ENCODE data around the gene TM2D3.

TM2D3 gene

DNA sequence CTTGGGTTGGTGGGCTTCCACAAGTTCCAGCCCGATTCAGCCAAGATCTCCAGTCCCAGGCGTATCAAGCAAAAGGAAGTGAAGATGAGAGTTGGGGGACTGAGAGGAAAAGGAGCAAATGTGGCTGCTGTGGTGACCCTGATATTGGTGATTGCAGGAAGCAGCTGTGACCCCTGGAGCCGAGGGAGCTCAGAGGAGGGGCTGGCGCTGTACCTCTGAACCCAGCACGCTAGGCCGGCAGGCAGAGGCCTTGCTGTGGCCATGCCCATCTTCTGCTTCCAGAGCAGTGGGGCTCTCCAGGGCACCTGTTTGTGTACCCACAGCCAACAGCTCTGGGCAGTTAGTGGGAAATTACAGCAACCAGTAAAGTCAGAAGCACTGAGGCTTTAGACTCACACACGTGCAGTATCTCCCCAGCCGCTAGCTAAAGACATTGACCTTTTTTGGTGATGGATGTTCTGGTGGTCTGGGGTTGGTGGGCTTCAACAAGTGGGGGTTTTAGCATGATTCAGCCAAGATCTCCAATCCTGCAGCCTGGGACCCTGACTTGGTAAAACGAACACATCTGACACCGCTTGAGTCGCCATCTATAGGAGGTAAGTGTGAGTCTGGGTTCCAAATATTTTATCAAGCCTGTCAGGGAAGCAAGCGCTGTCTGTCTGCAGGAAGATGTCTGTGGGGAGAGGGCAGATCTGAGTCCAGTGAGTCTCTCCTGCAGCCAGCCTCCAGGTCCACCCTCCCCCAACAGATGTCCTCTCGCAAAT lies 33.1 kb downstream of the TM2D3 start:
- H3K9ac ChIP-seq (ENCODE audit: low read length) = no peak overlapping the region
- H3K36me3 ChIP-seq (ENCODE audit: control insufficient read depth, low read depth, low read length) = no peaks in the 10 kb centered on the region
- H3K4me1 ChIP-seq (ENCODE audit: control insufficient read depth, low read depth, low read length) = peaks cover 14% of the 10 kb centered on the region
- H3K27ac ChIP-seq (ENCODE audit: low read length) = no peak overlapping the region
- peaks cover 3% of the 10 kb centered on the region for H3K27me3 ChIP-seq (ENCODE audit: control insufficient read depth, insufficient read depth, low read length)
- no peaks in the 10 kb centered on the region for H3K9me3 ChIP-seq (ENCODE audit: control insufficient read depth, low read depth, low read length)
- no peak overlapping the region for H3K4me3 ChIP-seq (ENCODE audit: low read length)

DNA sequence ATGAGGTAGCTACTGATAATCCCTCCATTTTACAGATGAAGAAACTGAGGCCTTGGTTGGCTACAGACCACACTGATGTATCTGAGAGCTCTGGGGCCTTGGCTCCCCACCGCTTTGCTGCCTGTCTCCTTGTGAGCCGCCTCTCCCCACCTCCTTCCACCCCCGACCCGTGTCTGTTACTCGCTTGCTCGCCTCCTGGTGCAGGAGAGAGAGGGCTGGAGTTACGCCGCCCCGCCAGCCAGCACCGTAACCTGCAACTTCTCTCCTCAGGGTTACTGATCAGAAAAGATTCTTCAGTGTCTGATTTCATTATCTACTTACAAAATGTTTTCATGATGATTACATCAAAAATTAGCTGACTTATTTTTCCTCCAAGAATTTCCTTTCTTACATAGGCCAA lies 34.1 kb downstream of the TM2D3 start:
- H3K36me3 ChIP-seq (ENCODE audit: control insufficient read depth, low read depth, low read length) = no peaks in the 10 kb centered on the region
- H3K27ac ChIP-seq (ENCODE audit: low read length) = no peak overlapping the region
- H3K4me3 ChIP-seq (ENCODE audit: low read length) = no peak overlapping the region
- no peak overlapping the region for H3K9ac ChIP-seq (ENCODE audit: low read length)
- peaks cover 14% of the 10 kb centered on the region for H3K4me1 ChIP-seq (ENCODE audit: control insufficient read depth, low read depth, low read length)
- H3K27me3 ChIP-seq (ENCODE audit: control insufficient read depth, insufficient read depth, low read length) = peaks cover 3% of the 10 kb centered on the region
- H3K9me3 ChIP-seq (ENCODE audit: control insufficient read depth, low read depth, low read length) = no peaks in the 10 kb centered on the region

DNA sequence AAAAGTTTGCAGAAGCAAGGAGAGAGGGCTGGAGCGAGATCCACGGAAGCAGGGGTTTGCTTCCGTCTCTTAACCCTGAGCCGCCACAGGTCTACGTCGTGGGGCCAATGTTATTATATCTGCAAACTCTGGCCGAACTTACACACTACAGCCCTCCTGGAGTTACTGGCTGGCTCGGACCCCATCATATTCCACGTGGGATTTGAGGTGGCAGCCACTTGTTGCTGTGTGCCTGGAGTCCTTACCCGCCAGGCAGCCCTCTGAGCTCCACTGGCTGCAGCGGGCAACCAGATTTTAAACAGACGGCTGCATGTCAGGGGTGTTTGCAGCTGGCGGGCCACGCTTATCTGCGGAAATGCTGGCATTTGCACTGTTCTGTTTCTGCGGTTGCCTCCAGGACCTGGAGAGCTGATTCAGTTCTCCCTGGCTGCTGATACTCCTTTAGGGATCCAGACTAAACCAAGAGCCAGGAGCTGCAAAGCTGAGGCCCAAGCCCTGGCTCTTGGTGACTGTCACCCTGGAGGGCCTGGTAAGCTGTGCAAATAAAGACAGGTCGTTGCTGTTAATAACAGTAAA lies 34.7 kb downstream of the TM2D3 start:
- Histone ChIP-seq H3K27me3 (ENCODE audit: control insufficient read depth, insufficient read depth, low read length) (peaks cover 3% of the 10 kb centered on the region), H3K4me3 (ENCODE audit: low read length) (no peak overlapping the region), H3K9ac (ENCODE audit: low read length) (no peak overlapping the region), H3K36me3 (ENCODE audit: control insufficient read depth, low read depth, low read length) (no peaks in the 10 kb centered on the region), H3K9me3 (ENCODE audit: control insufficient read depth, low read depth, low read length) (no peaks in the 10 kb centered on the region), H3K27ac (ENCODE audit: low read length) (no peak overlapping the region), H3K4me1 (ENCODE audit: control insufficient read depth, low read depth, low read length) (peaks cover 14% of the 10 kb centered on the region)

DNA sequence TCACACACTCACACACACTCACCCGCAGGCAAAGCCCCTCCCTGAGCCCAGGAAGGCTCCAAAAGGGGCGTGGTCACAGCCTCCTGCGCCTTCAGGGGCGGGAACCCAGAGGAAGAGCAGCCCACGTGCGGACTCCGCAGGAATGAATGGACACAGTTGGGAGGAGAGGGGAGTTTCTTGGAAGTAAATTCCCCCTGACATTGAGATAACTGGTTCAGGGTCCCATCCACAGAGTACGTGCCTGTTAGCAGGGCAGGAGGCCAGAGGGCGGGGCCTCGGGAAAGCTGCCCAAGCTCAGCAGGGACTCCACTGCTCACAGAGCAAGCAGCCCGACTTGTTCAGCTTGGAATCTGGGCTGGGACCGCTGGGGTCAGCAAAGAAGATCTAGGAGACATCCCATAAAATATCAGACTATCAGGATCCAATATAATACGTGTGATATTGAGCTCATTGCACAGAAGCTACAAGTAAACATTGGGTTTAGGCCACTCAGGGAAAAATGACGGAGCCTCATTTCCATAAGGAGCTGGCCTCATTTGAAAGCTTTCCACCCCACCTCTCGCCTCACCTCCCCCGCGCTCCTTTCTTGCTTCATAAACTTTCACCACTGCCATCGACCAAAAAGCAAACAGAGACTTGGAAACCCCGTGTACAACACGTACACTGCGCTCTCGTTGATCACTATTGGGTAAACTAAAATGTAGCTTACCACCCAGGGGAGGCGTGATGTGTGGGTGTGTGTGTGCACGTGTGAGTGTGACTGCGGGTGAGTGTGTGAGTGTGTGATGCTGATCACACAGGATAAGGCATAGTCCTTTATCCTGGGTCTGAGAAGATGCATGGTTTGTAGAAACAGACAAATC lies 36.0 kb downstream of the TM2D3 start:
- Histone ChIP-seq H3K4me1 (ENCODE audit: control insufficient read depth, low read depth, low read length) (peaks cover 14% of the 10 kb centered on the region), H3K36me3 (ENCODE audit: control insufficient read depth, low read depth, low read length) (no peaks in the 10 kb centered on the region), H3K9me3 (ENCODE audit: control insufficient read depth, low read depth, low read length) (no peaks in the 10 kb centered on the region), H3K27ac (ENCODE audit: low read length) (no peak overlapping the region), H3K9ac (ENCODE audit: low read length) (no peak overlapping the region), H3K27me3 (ENCODE audit: control insufficient read depth, insufficient read depth, low read length) (peaks cover 3% of the 10 kb centered on the region), H3K4me3 (ENCODE audit: low read length) (peak overlapping the region; percentile 53)

DNA sequence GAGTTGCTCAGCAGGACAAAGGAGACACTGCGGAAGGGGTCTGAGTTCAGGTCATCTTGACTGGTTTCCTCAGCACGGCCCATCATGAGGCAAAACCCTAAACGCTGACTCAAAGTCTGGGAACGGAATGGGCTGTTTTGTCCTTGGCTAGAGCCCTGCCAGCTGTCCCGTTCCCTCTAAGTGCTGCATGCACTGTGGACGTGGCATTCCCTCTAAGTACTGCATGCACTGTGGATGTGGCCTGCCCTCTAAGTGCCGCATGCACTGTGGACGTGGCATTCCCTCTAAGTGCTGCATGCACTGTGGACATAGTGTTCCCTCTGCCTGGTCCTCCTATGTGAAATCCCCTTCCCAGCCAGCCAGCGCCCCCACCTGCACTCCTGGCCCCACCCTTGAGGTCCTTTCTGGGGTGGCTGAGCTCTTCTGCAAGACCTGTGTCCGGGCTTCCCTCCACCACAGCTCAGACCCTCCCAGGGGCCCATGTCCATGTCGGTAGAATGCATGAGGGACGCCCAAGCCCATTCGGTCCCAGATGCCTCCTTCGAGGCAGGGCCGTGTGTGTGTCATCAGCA lies 36.7 kb downstream of the TM2D3 start:
- Histone ChIP-seq H3K9ac (ENCODE audit: low read length) (no peak overlapping the region), H3K4me3 (ENCODE audit: low read length) (peak overlapping the region; percentile 53), H3K27ac (ENCODE audit: low read length) (no peak overlapping the region), H3K4me1 (ENCODE audit: control insufficient read depth, low read depth, low read length) (peaks cover 14% of the 10 kb centered on the region), H3K27me3 (ENCODE audit: control insufficient read depth, insufficient read depth, low read length) (peaks cover 3% of the 10 kb centered on the region), H3K9me3 (ENCODE audit: control insufficient read depth, low read depth, low read length) (no peaks in the 10 kb centered on the region), H3K36me3 (ENCODE audit: control insufficient read depth, low read depth, low read length) (no peaks in the 10 kb centered on the region)

DNA sequence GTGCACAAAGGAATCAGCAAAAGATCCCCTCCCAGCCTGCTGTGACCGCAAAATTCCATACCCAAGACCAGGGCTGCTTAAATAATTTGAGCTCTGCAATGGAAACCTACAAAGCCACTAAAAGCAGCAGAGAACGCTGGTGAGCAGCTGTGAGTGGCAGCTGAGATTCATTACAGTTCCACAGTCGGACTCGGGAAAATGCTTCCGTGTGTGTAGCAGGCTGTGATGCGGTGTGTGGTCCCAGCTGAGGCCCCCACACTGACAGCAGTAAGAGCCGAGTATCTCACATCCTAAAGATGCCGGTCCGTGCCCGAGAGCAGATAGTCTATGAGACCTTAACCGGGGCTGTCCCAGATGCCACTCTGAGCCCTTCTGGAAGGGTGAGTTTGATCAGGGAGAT lies 37.4 kb downstream of the TM2D3 start:
- Histone ChIP-seq H3K4me1 (ENCODE audit: control insufficient read depth, low read depth, low read length) (peaks cover 14% of the 10 kb centered on the region), H3K27me3 (ENCODE audit: control insufficient read depth, insufficient read depth, low read length) (peaks cover 3% of the 10 kb centered on the region)

DNA sequence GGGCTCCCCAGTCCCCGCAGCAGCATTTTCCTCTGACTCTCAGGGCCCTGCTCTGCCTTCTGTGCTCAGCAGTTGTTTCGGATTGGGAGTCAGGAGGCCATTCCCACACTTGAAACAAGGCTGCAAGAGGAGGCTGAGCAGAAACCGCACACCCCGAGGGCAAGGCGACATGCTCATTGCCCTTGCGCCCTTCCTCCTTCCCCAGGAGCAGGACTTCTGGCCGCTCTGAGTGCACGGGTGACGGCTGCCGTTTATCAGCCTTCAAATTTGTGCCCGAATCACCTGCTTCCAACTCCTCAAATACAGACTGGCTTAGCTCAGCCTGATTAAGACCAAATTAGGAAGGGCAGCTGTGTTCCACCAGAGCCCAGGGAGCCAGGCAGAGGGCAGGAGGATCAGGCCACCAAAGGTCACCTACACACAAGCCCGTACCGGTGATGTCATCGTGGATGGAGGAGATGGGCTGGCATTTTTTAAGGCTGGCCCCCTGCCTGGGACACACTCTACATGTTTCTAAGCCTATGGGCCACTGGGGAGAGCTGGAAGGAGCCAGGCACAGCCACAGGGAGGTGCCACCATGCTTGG lies 38.1 kb downstream of the TM2D3 start:
- Histone ChIP-seq H3K9ac (ENCODE audit: low read length) (no peak overlapping the region), H3K27ac (ENCODE audit: low read length) (no peak overlapping the region), H3K4me1 (ENCODE audit: control insufficient read depth, low read depth, low read length) (peaks cover 14% of the 10 kb centered on the region), H3K9me3 (ENCODE audit: control insufficient read depth, low read depth, low read length) (no peaks in the 10 kb centered on the region), H3K36me3 (ENCODE audit: control insufficient read depth, low read depth, low read length) (no peaks in the 10 kb centered on the region), H3K27me3 (ENCODE audit: control insufficient read depth, insufficient read depth, low read length) (peaks cover 3% of the 10 kb centered on the region), H3K4me3 (ENCODE audit: low read length) (no peak overlapping the region)

More for the DNA sequence above, 37.4 kb downstream of the TM2D3 start:
- no peaks in the 10 kb centered on the region for H3K36me3 ChIP-seq (ENCODE audit: control insufficient read depth, low read depth, low read length)
- H3K9me3 ChIP-seq (ENCODE audit: control insufficient read depth, low read depth, low read length) = no peaks in the 10 kb centered on the region
- no peak overlapping the region for H3K27ac ChIP-seq (ENCODE audit: low read length)
- H3K4me3 ChIP-seq (ENCODE audit: low read length) = no peak overlapping the region
- no peak overlapping the region for H3K9ac ChIP-seq (ENCODE audit: low read length)

DNA sequence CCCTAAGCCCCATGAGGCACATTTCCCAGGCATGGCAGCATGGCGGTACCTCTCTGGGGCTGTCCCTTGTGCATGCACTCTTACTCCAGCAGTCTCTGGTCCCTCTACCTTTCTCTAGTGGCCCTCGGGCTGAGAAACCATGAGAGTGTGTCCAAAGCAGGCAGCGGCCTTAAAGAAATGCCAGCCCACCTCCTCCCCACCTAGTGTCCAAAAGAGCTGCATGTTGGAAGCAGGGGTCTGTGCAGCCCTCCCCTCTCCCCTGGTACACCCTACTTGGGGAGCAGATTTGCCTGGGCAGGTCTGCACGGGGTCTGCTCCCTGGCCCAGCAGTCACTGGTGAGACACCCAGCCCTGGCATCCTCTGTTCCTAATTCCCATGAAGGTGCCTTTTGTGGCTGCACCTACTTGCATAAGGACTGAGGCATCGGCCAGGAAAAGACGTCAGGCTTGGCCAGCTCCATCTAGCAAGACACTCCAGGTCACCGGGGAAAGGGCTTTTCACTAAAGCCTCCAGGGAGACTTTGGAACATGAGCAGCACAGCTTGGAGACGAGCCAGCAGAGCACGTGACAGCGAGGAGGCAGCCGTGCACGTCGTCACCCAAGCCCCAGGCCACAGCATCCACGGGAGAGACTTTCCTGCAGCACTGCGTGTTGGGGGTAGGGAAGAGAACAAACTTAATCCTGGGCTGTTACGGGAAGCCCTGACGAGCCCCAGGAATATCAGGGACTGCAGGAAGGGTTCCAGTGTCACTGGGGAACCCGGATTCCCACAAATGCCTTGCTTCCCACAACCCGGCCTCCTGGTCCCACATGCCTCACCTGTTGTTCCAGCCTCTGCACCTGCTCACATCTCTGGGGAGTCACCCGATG lies 38.8 kb downstream of the TM2D3 start:
- no peak overlapping the region for H3K4me3 ChIP-seq (ENCODE audit: low read length)
- peaks cover 14% of the 10 kb centered on the region for H3K4me1 ChIP-seq (ENCODE audit: control insufficient read depth, low read depth, low read length)
- H3K27ac ChIP-seq (ENCODE audit: low read length) = no peak overlapping the region
- peaks cover 3% of the 10 kb centered on the region for H3K27me3 ChIP-seq (ENCODE audit: control insufficient read depth, insufficient read depth, low read length)
- no peaks in the 10 kb centered on the region for H3K9me3 ChIP-seq (ENCODE audit: control insufficient read depth, low read depth, low read length)
- no peaks in the 10 kb centered on the region for H3K36me3 ChIP-seq (ENCODE audit: control insufficient read depth, low read depth, low read length)
- no peak overlapping the region for H3K9ac ChIP-seq (ENCODE audit: low read length)

DNA sequence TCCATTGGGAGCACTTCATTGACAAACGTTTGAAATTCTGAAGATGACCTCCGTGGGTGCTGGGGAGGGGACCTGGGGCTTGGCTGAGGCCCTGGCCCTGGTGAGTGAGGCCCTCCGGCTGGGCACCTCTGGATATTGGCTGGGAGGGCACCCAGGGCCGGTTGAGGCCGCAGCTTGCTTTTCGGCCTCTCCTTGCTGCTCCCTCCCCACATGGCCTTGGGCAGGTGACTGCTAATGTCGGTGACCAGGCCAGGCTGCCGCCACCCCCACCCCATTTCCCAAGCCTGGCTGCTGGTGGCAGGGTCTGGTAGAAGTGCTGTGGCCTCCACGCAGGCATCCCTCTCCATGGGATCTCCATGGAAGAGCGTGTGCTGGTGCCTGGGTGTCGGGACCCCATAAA lies 39.5 kb downstream of the TM2D3 start:
- H3K9me3 ChIP-seq (ENCODE audit: control insufficient read depth, low read depth, low read length) = no peaks in the 10 kb centered on the region
- H3K27me3 ChIP-seq (ENCODE audit: control insufficient read depth, insufficient read depth, low read length) = peaks cover 3% of the 10 kb centered on the region
- no peaks in the 10 kb centered on the region for H3K36me3 ChIP-seq (ENCODE audit: control insufficient read depth, low read depth, low read length)
- H3K4me1 ChIP-seq (ENCODE audit: control insufficient read depth, low read depth, low read length) = peaks cover 14% of the 10 kb centered on the region
- no peak overlapping the region for H3K27ac ChIP-seq (ENCODE audit: low read length)
- H3K9ac ChIP-seq (ENCODE audit: low read length) = no peak overlapping the region
- H3K4me3 ChIP-seq (ENCODE audit: low read length) = no peak overlapping the region

DNA sequence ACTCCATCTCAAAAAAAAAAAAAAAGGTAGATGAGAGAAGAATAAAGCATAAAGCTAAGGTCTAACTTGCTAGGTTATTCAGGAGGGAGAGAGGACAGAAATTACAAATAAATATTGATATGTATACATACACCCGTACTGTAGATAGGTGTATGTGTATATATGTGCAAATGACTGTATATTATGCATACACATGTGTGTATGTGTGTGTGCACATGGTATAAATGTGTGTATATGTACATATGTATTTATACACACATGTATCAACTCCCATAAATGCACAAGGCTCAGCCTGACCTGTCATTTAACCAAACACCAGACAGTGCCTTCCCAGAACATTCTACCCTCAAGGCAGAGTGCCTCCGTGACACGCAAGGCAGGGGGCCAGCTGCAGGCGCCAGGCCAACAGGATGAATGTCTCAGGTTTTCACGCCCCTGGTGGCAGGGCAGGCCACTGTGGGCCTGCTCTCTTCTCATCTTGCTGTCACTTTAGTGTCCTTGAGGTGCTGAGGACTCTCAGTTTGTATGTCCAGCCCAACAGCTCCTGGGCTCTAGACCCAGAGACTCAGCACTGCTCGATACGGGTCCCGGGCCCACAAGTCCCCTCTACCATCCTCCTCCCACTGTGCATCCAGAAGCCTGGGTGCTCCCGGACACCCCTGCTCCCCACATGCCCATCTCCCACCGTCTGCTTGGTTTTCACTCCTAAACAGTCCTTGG lies 40.4 kb downstream of the TM2D3 start:
- no peak overlapping the region for H3K9ac ChIP-seq (ENCODE audit: low read length)
- no peak overlapping the region for H3K4me3 ChIP-seq (ENCODE audit: low read length)
- peaks cover 12% of the 10 kb centered on the region for H3K4me1 ChIP-seq (ENCODE audit: control insufficient read depth, low read depth, low read length)
- no peak overlapping the region for H3K27ac ChIP-seq (ENCODE audit: low read length)
- H3K9me3 ChIP-seq (ENCODE audit: control insufficient read depth, low read depth, low read length) = no peaks in the 10 kb centered on the region
- H3K27me3 ChIP-seq (ENCODE audit: control insufficient read depth, insufficient read depth, low read length) = peaks cover 3% of the 10 kb centered on the region
- no peaks in the 10 kb centered on the region for H3K36me3 ChIP-seq (ENCODE audit: control insufficient read depth, low read depth, low read length)

Measured in iPS-18a (cell line).